ENCODE results near the gene JUNB. TPM values are rescaled to one million over a fixed set of nuclear protein-coding genes. Genes with fewer than 3 reads are reported as not detected.

The JUNB gene
- total RNA-seq, 2 experiments from 2014 or later: 171 to 175 TPM

DNA sequence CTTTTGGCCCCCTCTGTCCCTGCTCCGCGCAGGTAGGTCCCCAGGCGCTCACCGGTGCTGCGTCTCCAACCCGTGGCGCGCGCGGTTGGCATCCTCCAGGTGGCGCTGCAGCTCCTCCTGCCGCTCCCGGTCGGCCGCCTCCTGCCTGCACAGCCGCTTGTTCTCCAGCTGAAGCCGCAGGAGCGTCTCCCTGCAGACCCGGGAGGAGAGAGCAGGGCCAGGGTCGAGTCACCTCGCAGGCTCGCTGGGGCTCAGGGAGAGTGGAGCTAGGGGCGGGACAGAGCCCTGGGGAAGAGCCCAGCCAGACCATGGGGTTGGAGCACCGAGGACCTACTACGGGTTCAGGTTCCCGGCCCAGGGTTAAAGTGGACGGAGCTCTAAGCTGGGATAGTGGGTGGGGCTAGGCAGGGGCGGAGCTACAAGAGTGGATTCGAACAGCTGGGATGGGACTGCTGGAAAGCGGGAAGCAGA, 25.2 kb upstream of the JUNB start:
- H3K4me1 Mint-ChIP-seq: peaks cover 4% of the 10 kb centered on the region
- no peaks in the 10 kb centered on the region for H3K27me3 Mint-ChIP-seq
- no peaks in the 10 kb centered on the region for H3K9me3 Mint-ChIP-seq
- H3K4me3 Mint-ChIP-seq: peak overlapping the region; percentile 25
- no peak overlapping the region for H3K27ac Mint-ChIP-seq
- H3K36me3 Mint-ChIP-seq: no peaks in the 10 kb centered on the region
- peak; percentile 86 for DNase-seq

GRCh38 chr19:12767150-12767549, 24.1 kb upstream of the JUNB start:
- H3K4me3 Mint-ChIP-seq: no peak overlapping the region
- H3K4me1 Mint-ChIP-seq: peaks cover 4% of the 10 kb centered on the region
- H3K36me3 Mint-ChIP-seq: no peaks in the 10 kb centered on the region
- no peak for DNase-seq
- H3K27ac Mint-ChIP-seq: no peak overlapping the region
- no peaks in the 10 kb centered on the region for H3K27me3 Mint-ChIP-seq
- H3K9me3 Mint-ChIP-seq: no peaks in the 10 kb centered on the region

DNA sequence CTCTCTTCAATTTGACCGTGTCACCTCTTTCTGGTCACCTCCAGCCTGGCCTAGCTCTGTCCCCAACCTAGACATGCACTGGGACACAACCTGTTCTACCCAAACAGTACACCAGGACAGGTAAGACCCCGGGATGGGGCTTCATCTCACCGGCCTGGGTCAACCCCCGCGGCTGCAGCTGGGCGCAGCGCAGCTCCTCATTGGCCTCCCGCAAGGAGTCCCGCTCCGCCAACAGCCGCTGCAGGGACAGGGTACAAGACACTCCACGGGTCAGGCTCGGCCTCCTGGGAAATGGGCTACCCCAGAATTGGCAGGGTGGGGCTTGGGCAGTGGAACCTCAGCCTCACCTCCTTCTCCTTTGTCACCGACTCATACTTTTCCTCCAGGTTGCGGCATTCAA, 23.6 kb upstream of the JUNB start:
- H3K27me3 Mint-ChIP-seq: no peaks in the 10 kb centered on the region
- no peak for DNase-seq
- no peak overlapping the region for H3K4me3 Mint-ChIP-seq
- H3K36me3 Mint-ChIP-seq: no peaks in the 10 kb centered on the region
- no peak overlapping the region for H3K27ac Mint-ChIP-seq
- peaks cover 4% of the 10 kb centered on the region for H3K4me1 Mint-ChIP-seq
- H3K9me3 Mint-ChIP-seq: no peaks in the 10 kb centered on the region

- peak; percentile 57 for DNase-seq
- Mint-ChIP-seq H3K27ac (no peak overlapping the region), H3K27me3 (no peaks in the 10 kb centered on the region), H3K4me1 (peaks cover 9% of the 10 kb centered on the region), H3K36me3 (no peaks in the 10 kb centered on the region), H3K9me3 (no peaks in the 10 kb centered on the region), H3K4me3 (no peak overlapping the region)
Observed at GRCh38 chr19:12769689-12770088, 21.6 kb upstream of the JUNB start.

DNA sequence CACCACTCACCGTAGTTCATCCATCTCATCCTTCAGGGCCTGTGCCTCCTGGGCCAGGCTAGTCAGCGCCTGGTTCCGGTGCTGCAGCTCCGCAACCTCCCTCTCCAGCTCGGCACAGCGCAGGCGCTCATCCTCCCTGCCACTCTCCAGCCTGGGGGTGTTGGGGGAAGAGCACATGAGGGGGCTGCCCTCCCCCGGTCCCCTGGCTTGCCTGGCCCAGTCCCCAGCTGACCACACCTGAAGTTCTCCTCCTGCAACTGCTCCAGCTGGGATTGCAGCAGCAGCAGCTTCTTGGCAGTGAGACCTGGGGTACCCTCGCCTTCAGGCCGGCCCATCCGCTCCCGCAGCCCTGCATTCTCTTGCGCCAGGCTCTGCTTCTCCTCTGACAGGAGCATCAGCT, 20.4 kb upstream of the JUNB start:
- Mint-ChIP-seq H3K9me3 (no peaks in the 10 kb centered on the region), H3K27ac (no peak overlapping the region), H3K27me3 (no peaks in the 10 kb centered on the region), H3K36me3 (no peaks in the 10 kb centered on the region), H3K4me1 (peaks cover 9% of the 10 kb centered on the region), H3K4me3 (no peak overlapping the region)
- DNase-seq: no peak

GRCh38 chr19:12772323-12772722, 19.0 kb upstream of the JUNB start:
- H3K27me3 Mint-ChIP-seq: no peaks in the 10 kb centered on the region
- H3K4me3 Mint-ChIP-seq: no peak overlapping the region
- no peak overlapping the region for H3K27ac Mint-ChIP-seq
- H3K4me1 Mint-ChIP-seq: peaks cover 6% of the 10 kb centered on the region
- no peaks in the 10 kb centered on the region for H3K9me3 Mint-ChIP-seq
- no peak for DNase-seq
- no peaks in the 10 kb centered on the region for H3K36me3 Mint-ChIP-seq

DNA sequence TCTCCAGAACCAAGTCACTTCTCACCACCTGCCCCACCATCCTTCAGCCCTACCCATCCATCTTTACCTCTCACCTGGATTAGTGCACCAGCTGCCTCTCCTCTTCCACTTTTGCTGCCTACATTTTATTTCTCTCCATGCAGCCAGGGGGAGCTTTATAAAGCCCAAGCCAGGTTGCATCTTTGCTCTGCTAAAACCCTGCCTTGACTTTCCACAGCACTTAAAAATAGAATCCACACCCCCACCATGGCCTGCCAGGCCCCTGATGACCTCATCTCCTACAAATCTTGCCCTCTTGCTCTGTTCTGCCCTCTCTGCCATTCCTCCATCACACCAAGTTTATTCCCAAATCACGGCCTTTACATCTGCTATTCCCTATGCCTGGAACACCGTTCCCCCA, 17.7 kb upstream of the JUNB start:
- Mint-ChIP-seq H3K27ac (peak overlapping the region; percentile 18), H3K4me3 (no peak overlapping the region), H3K36me3 (no peaks in the 10 kb centered on the region), H3K9me3 (no peaks in the 10 kb centered on the region), H3K27me3 (no peaks in the 10 kb centered on the region), H3K4me1 (peaks cover 12% of the 10 kb centered on the region)
- DNase-seq: no peak

DNA sequence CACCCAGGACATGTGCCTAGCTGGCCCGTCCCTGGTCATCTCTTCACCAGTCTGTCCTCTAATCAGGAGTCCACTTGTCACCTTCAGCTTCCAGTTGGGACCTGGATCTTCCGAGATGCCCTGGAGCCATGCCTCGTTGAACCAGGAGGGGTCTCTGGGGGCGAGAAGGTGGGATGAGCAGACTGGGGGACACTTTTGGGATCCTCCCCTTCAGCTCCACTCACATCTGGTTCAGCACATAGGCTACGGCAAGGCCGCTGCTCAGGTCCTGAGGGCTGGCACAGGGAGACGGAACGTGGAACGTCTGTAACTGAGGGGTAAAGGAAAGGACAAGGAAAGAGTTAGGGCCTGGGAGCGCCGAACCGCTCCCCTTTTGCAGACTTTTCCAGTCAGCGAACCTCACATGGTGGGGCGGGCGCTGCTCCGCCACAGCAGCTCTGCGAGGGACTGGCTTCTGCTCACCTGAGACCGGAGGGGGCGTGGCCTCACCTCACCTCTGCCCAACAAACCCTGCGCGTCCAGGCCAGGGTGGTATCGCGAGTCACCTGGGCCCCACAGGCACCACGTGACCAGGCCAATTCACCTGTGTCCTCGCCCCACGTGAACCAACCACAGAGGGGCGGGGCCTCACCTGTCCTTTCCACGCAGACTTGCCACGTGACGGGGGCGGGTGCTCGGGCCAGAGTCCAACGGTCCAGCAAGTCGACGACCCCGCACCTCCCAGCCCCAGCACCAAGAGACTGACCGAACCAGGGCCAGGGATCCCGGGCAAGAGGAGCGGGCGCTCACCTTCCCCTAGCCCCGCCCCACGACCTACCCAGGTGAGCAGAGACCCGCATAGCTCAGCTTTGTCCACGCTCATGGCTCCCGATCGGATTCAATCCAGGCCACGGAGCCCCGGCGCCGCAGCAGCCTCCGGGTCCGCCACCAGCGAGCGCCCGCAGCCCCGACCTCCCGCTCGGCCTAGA, 16.4 kb upstream of the JUNB start, which contains the start of gene HOOK2:
TSS of gene HOOK2 (minus strand) at position 965 of the 968 bp plus-strand sequence. CDS start at position 862, 103 bp downstream.
- Mint-ChIP-seq H3K9me3 (no peaks in the 10 kb centered on the region), H3K27ac (peak within 1 kb of the TSS; percentile 79), H3K4me1 (peaks cover 19% of the 10 kb centered on the region), H3K4me3 (peak within 1 kb of the TSS; percentile 73), H3K36me3 (no peaks in the 10 kb centered on the region), H3K27me3 (no peaks in the 10 kb centered on the region)
- DNase-seq: peak; percentile 31

- H3K4me3 Mint-ChIP-seq: peak overlapping the region; percentile 80
- H3K27me3 Mint-ChIP-seq: no peaks in the 10 kb centered on the region
- peak overlapping the region; percentile 67 for H3K27ac Mint-ChIP-seq
- no peaks in the 10 kb centered on the region for H3K36me3 Mint-ChIP-seq
- peak; percentile 90 for DNase-seq
- no peaks in the 10 kb centered on the region for H3K9me3 Mint-ChIP-seq
- H3K4me1 Mint-ChIP-seq: peaks cover 27% of the 10 kb centered on the region
Observed at GRCh38 chr19:12777217-12778016, 13.9 kb upstream of the JUNB start.

GRCh38 chr19:12778017-12778904, 13.0 kb upstream of the JUNB start:
- peak; percentile 52 for DNase-seq
- H3K27ac Mint-ChIP-seq: peak overlapping the region; percentile 67
- H3K36me3 Mint-ChIP-seq: no peaks in the 10 kb centered on the region
- H3K4me1 Mint-ChIP-seq: peaks cover 27% of the 10 kb centered on the region
- H3K27me3 Mint-ChIP-seq: no peaks in the 10 kb centered on the region
- no peaks in the 10 kb centered on the region for H3K9me3 Mint-ChIP-seq
- peak overlapping the region; percentile 80 for H3K4me3 Mint-ChIP-seq

GRCh38 chr19:12778905-12779161, 12.5 kb upstream of the JUNB start:
- no peak for DNase-seq
- peak overlapping the region; percentile 67 for H3K27ac Mint-ChIP-seq
- no peaks in the 10 kb centered on the region for H3K36me3 Mint-ChIP-seq
- peak overlapping the region; percentile 80 for H3K4me3 Mint-ChIP-seq
- H3K27me3 Mint-ChIP-seq: no peaks in the 10 kb centered on the region
- H3K9me3 Mint-ChIP-seq: no peaks in the 10 kb centered on the region
- peaks cover 26% of the 10 kb centered on the region for H3K4me1 Mint-ChIP-seq

- Mint-ChIP-seq H3K36me3 (no peaks in the 10 kb centered on the region), H3K9me3 (no peaks in the 10 kb centered on the region), H3K4me1 (peaks cover 26% of the 10 kb centered on the region), H3K27ac (peak overlapping the region; percentile 44), H3K27me3 (no peaks in the 10 kb centered on the region), H3K4me3 (peak overlapping the region; percentile 80)
- no peak for DNase-seq
Observed at GRCh38 chr19:12779162-12779993, 11.9 kb upstream of the JUNB start.

DNA sequence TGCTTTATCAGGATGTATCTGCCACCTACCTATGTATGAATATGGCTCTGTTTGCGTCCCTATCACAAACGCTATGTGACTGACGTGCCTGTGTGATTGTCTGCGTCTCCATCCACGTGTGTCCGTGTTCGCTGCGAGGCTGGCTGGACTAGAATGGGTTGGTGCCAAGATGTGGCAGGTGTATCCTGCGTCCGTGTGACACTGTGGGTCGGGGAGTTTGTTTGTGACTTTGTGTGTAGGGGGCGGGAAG, 9.2 kb upstream of the JUNB start:
- H3K27ac Mint-ChIP-seq: peak overlapping the region; percentile 96
- no peaks in the 10 kb centered on the region for H3K9me3 Mint-ChIP-seq
- no peaks in the 10 kb centered on the region for H3K27me3 Mint-ChIP-seq
- peaks cover 27% of the 10 kb centered on the region for H3K4me1 Mint-ChIP-seq
- no peaks in the 10 kb centered on the region for H3K36me3 Mint-ChIP-seq
- DNase-seq: no peak
- peak overlapping the region; percentile 80 for H3K4me3 Mint-ChIP-seq

Measured in activated naive CD8-positive, alpha-beta T cell treated with anti-CD3 and anti-CD28 coated beads for 36 hours (primary cell).